ENCODE measurements around the gene VAMP2.

VAMP2 gene

DNA sequence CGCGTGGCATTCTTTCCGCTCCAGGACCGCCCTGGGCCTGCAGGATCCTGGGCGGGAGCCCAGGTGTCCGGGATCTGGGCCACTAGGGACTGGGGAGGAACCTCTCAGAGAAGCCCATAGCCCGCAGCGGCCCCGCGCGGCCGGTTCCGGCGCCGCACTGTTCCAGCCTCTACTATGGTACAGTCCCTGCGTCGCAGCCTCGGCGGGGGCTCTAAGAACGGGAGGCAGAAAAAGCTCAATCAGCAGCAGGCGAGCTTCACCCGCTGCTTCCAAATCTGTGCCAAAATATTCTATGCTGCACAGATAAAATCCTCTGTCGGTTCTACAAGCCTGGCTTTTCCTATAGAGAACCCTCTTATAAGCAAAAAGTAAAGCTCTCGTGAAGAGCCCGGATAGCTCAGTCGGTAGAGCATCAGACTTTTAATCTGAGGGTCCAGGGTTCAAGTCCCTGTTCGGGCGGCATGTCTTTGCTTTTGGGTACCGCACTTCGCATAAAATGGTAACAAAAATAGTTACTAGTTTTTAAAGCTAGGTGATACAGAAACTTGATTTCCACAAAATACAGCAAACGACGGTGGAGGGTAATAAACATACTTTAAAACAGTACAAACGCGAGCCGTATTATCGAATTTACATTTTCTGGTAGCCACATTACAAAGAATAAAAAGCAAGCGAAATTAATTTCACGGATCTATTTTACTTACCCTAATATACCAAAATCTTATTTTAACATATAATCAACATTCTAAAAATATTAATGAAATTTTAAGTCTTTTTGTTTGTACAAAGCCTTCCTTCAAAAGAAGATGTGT, 43.8 kb downstream of the VAMP2 start:
- Mint-ChIP-seq H3K4me3 (peak overlapping the region; percentile 82), H3K9me3 (no peaks in the 10 kb centered on the region), H3K36me3 (peaks cover 41% of the 10 kb centered on the region), H3K27ac (peak overlapping the region; percentile 100), H3K4me1 (peaks cover 57% of the 10 kb centered on the region)
- DNase-seq (ENCODE audit: low spot score in 2 of 2) (peak; percentile 81 to 93), ATAC-seq (peak; percentile 80)

DNA sequence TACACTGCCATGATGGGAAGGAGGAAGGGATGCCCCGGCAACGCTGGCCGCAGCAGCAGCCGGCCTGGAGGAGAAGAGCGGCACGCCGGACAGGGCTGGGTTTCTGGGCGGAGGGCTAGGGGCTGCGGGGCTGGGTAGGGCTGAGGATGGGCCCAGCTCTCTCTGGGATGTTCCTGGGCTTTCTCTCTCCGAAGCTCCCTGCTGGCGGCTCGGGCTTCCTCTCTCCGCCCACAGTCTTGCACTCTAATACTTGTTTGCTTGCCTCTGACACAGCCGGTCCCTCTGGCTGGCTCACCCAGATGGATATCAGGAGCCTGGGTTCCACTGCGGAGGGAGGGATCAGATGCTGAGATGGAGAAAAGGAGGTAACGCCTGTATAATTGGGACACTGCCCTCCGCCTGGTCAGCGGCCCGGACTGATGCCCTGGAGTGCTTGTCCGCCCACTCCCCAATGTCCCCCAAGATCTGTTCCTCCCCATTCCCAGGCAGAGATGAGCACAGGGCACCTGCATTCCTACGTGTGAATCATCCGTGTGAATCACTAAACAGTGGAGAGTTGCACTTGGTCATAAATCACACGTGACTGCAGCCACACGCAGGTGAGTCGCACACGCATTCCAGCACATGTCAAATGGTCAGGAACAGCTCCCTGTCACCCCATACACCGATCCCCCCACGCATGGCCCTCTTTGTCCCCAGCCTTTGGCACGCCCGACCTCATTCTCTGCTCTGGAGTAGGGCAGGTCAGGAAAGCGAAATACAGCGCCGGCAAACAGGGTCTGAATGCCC, 44.6 kb downstream of the VAMP2 start, which contains the start of gene ALOXE3:
Gene ALOXE3 (minus strand): TSS at position 535 of the 789 bp plus-strand sequence. CDS start 524 bp downstream, at position 11.
- no peak for DNase-seq (ENCODE audit: low spot score in 2 of 2)
- peak; percentile 2 for ATAC-seq

DNA sequence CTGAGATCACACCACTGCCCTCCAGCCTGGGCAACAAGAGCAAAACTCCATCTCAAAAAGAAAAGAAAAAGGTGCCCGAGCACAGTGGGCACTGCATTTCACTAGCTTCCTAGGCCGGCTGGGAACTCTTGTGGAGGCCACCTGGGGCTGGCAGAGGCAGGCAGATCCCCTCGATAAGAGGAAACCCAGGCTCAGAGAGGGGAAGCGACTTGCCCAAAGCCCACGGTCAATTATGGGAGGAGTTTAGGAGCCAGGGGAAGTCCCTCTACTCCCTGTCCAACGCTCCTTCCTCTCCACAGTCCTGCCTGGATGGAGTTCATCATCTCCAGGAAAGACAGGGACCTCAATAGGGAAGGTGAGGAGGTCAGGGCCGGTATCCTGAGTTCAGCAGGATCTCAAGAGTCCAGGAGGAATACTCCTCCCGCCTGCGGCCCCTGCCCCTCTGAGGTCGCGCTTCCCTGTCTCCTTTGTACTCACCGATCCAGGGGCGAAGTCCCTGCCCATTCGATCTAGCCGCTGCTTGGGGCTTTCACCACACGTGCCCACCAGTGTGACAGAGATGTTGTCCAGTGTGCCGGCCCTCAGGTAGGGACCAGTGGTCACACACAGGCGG, 45.3 kb downstream of the VAMP2 start:
- ATAC-seq (no peak), DNase-seq (ENCODE audit: low spot score in 2 of 2) (no peak)
- Mint-ChIP-seq H3K36me3 (peaks cover 37% of the 10 kb centered on the region), H3K4me1 (peaks cover 42% of the 10 kb centered on the region), H3K9me3 (no peaks in the 10 kb centered on the region), H3K27ac (peak overlapping the region; percentile 100), H3K4me3 (peak overlapping the region; percentile 82)

More for the DNA sequence above, 44.6 kb downstream of the VAMP2 start, which contains the start of gene ALOXE3:
- H3K27ac Mint-ChIP-seq: peak within 1 kb of the TSS; percentile 100
- H3K4me1 Mint-ChIP-seq: peaks cover 49% of the 10 kb centered on the region
- H3K4me3 Mint-ChIP-seq: peak within 1 kb of the TSS; percentile 82
- H3K9me3 Mint-ChIP-seq: no peaks in the 10 kb centered on the region
- peaks cover 39% of the 10 kb centered on the region for H3K36me3 Mint-ChIP-seq

DNA sequence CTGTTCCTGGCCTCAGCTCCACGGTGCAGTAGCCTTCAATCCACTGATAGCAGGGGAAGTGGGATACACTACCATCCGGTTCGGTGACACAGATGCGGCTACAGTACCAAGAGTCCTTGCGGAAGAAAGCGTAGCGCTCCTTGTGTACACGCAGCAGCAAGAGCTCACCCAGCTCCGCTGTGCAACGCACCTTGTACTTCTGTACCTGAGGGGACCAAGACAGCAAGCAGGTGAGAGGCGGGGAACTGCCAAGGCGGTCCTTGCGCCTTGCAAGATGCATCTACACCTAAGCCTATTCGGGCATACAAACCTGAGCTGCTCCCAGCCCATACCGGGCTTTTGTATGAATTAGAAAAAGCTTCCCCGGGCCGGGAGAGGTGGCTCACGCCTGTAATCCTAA, 46.0 kb downstream of the VAMP2 start:
- DNase-seq (ENCODE audit: low spot score in 2 of 2) (no peak), ATAC-seq (no peak)
- H3K9me3 Mint-ChIP-seq: no peaks in the 10 kb centered on the region
- no peak overlapping the region for H3K27ac Mint-ChIP-seq
- H3K4me3 Mint-ChIP-seq: no peak overlapping the region
- peaks cover 34% of the 10 kb centered on the region for H3K36me3 Mint-ChIP-seq
- H3K4me1 Mint-ChIP-seq: peaks cover 39% of the 10 kb centered on the region

DNA sequence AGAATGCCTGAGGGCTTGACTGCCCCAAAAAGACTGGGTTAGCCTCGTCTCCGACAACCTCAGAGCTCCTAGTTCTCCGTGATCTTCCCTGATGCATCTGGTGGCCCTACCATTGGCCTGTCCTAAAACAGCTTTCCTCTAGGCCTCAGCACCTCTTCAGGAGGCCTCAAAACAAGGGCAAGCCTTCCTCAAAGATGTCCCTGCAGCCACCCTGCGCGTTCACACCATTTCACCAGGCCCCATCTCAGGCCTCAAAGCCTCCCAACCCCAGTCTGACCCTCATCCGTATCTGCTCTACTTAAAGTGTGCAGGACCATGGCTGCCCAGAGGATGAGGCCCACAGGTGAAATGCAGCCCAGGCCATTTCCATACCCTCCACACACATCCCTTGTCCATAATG, 51.8 kb downstream of the VAMP2 start:
- H3K4me3 Mint-ChIP-seq: no peak overlapping the region
- peaks cover 9% of the 10 kb centered on the region for H3K4me1 Mint-ChIP-seq
- H3K9me3 Mint-ChIP-seq: no peaks in the 10 kb centered on the region
- no peaks in the 10 kb centered on the region for H3K36me3 Mint-ChIP-seq
- DNase-seq (ENCODE audit: low spot score in 2 of 2) (no peak), ATAC-seq (no peak)
- no peak overlapping the region for H3K27ac Mint-ChIP-seq

DNA sequence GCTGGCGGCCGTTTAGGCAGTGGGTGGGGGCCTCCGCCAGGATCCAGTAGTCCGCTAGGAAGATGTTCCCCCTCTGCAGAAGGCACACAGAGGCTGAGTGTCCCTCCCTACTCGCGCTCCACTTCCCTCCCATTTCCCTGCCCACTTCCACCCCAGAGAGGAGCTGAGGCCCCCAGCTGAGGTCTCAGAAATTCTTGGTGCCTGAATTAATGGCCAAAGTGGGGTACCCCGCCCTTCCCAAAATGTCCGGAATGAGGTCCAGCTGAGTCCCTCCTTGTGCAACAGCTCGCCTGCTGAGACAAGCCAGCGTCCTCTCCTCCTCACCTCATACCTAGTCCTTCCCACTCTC, 52.3 kb downstream of the VAMP2 start:
- no peak overlapping the region for H3K27ac Mint-ChIP-seq
- H3K4me1 Mint-ChIP-seq: peaks cover 9% of the 10 kb centered on the region
- DNase-seq (ENCODE audit: low spot score in 2 of 2) (no peak), ATAC-seq (no peak)
- no peaks in the 10 kb centered on the region for H3K9me3 Mint-ChIP-seq
- H3K4me3 Mint-ChIP-seq: peak overlapping the region; percentile 17
- no peaks in the 10 kb centered on the region for H3K36me3 Mint-ChIP-seq

DNA sequence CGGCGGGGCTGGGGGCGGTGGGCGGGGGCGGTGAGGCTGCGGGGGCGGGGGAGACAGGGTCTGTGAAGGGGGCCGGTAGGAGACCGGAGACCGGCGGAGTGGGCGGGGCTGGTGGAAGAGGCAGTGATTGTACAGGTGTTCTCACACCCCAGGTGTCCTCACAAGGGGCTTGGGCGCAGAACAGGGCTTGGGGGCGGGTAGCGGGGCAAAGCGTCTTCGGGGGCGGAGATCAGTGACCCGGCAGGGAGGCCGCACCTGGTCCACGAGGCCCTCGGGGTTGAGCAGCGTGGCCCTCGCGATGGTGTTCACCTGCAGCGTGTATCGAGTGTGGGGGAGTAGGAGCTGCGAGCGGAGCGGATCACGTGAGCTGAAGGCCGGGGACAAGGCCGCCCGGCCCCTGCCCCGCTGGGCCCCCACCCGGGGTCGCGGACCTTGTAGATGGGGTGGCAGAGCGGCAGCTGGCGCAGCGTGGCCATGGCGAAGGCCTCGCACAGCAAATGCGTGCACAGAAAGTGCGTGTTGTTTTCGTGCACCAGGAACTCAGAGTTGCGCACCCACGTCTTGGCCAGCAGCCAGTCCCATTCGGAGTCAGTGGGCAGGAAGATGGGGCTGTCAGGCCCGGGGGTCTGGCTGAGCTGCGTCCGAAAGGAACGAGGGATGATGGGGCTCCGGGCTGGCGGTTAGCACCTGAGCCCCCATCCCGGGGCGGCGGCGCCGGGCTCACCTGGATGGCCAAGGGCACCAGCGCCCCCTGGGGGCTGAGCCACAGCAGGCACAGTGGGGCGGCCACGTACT, 52.9 kb downstream of the VAMP2 start:
- Mint-ChIP-seq H3K27ac (no peak overlapping the region), H3K36me3 (no peaks in the 10 kb centered on the region), H3K4me3 (peak overlapping the region; percentile 17), H3K9me3 (no peaks in the 10 kb centered on the region), H3K4me1 (peaks cover 9% of the 10 kb centered on the region)
- DNase-seq (ENCODE audit: low spot score in 2 of 2): peak; percentile 77 to 84
- peak; percentile 90 for ATAC-seq

Data from stimulated activated effector memory CD8-positive, alpha-beta T cell treated with anti-CD3 and anti-CD28 coated beads, Interleukin-12 subunit alpha, Interleukin-12 subunit beta, amount 100 ng/mL, for 72 hours (primary cell).